ENCODE data around the gene ATP5F1C.
"Not testable (repeated sequence)": the region's sequence is repeated elsewhere in the genome, so short reads cannot be mapped to it uniquely, and the experiment has no call there.

The ATP5F1C gene

GRCh38 chr10:7794251-7795026, 6.5 kb downstream of the ATP5F1C start:
- no peak for FAIRE-seq

DNA sequence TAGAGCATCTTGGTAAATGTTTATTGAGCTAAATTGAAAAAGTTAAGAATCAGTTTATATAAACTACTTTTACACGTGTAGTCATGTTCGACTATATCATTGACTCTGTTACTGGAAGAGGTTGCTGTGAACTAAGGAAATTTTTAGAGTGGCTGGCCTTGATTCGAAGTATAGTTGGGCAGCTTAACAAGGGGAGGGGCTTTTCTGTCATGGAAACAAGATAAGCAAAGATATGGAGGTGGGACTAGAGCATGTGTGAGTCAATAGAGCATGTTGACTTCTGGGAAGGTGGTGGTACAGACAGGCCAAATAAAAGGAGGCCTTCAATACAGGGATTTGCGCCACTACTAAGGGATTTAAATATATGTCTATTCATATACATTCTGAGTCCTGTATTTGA, 7.6 kb downstream of the ATP5F1C start:
- FAIRE-seq: no peak

GRCh38 chr10:7797582-7797981, 9.6 kb downstream of the ATP5F1C start:
- no peak for FAIRE-seq

- no peak for FAIRE-seq
These were observed 14.6 kb downstream of the ATP5F1C start for GRCh38 chr10:7802606-7803005.

DNA sequence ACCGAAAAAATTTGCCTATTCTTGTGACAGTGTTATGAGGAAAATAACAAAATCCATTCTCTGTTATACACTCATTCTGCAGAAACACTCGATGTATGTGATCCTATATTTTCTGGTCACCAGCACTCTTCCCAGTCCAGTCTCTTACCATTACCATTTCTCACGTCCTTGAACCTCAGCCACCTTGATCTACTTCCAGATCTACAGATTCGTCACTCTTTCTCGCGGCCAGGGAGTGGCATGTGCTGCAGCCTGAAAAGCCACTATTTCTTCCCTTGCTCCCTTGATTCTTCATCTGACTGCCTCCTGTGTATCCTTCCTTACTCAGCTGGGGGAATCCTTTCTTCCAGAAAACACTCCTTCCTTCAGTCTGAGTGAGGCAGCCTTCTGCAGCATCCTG, 16.2 kb downstream of the ATP5F1C start:
- FAIRE-seq: no peak

DNA sequence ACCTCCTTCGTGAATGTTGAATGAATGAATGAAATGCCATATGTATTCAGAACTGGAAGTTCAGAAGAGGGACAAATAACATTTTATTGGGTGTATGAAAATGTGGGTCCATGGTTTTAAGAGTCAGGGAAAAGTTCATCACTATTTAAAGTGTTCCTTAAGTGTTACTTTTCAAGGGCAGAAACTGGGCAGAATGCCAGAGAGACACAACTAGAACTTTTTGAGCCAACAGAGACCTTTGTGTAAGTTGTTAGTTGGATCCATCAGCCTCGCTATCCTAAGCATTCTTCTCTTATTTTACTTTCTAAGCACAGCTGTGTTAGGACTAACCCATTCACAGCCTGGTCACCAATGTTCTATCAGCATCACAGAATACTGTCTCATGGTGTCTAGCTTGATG, 16.8 kb downstream of the ATP5F1C start:
- no peak for FAIRE-seq

- no peak for FAIRE-seq
These were observed 20.8 kb downstream of the ATP5F1C start for GRCh38 chr10:7808686-7809267.

GRCh38 chr10:7810443-7810842, 22.5 kb downstream of the ATP5F1C start:
- FAIRE-seq: no peak

GRCh38 chr10:7811000-7811399, 23.0 kb downstream of the ATP5F1C start:
- no peak for FAIRE-seq

DNA sequence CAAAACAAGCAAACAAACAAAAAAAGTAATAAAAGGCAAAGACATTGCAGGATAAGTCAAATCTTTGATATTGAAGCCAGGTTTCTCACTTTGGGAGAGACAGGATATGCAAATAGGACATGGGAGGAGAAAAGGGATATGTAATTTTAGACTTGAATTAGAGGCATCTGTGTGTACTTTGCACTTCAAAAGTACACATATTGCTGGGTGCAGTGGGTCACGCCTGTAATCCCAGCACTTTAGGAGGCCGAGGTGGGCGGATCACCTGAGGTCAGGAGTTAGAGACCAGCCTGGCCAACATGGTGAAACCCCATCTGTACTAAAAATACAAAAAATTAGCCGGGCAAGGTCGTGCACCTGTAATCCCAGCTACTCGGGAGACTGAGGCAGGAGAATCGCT, 23.8 kb downstream of the ATP5F1C start:
- not testable (repeated sequence) for FAIRE-seq

GRCh38 chr10:7813481-7813880, 25.5 kb downstream of the ATP5F1C start:
- FAIRE-seq: no peak

DNA sequence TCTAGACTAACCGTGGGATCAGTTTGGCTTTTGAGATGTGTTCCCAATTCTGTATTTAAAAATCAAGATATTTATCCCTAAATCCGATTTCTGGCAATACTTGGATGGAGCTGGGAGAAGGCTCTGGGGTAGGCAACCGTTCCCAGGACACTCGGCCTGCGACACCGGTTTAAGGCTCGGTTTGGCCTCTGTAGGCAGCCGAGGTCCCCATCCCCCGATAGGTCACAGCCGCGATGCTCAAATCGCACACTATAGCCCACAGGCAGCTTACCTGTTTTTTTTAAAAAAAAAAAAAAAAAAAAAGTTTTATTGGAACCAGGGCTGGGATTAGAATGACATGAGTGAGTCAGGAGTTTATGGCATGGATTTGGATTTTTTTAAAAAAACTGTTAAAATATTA, 29.6 kb downstream of the ATP5F1C start:
- no peak for FAIRE-seq

- no peak for FAIRE-seq
These were observed 30.0 kb downstream of the ATP5F1C start for GRCh38 chr10:7817984-7818294.

GRCh38 chr10:7818295-7819120, 30.5 kb downstream of the ATP5F1C start, which contains the start of gene TAF3:
Gene TAF3, plus strand, starts transcription at chr10:7818505. Its CDS starts 205 bp downstream, at chr10:7818710.
- no peak for FAIRE-seq

GRCh38 chr10:7819121-7819460, 31.1 kb downstream of the ATP5F1C start:
- FAIRE-seq: no peak

DNA sequence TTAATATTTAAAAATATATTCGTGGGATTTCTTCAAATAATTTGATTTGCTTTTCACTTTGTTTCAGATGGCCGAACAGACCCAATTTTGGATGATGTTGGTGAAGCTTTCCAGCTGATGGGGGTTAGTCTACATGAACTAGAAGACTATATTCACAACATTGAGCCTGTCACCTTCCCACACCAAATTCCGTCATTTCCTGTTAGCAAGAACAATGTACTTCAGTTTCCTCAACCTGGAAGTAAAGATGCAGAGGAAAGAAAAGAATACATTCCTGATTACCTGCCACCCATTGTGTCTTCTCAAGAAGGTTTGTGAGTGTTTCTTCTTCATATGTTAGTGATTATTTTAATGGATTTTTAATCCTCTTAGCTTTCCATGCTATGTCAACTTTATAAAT, 36.3 kb downstream of the ATP5F1C start:
- no peak for FAIRE-seq

DNA sequence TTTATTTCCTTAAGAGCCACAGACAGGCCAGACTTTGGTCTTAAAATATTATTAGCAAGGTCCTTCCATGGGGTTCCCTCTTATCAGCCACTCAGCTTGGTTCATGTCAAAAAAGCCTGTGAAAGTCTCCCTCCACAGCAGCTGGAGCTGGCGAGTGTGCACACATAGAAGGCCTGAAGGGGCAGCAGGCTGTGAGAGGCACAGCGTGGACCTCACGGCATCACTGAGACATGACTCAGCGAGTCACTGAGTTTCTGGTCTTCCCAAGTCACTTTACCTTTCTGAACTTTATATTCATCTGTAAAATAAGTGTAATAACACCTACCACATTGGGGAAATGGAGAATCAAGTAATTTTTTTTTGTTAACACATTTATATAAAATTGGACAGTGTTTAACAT, 39.0 kb downstream of the ATP5F1C start:
- no peak for FAIRE-seq

DNA sequence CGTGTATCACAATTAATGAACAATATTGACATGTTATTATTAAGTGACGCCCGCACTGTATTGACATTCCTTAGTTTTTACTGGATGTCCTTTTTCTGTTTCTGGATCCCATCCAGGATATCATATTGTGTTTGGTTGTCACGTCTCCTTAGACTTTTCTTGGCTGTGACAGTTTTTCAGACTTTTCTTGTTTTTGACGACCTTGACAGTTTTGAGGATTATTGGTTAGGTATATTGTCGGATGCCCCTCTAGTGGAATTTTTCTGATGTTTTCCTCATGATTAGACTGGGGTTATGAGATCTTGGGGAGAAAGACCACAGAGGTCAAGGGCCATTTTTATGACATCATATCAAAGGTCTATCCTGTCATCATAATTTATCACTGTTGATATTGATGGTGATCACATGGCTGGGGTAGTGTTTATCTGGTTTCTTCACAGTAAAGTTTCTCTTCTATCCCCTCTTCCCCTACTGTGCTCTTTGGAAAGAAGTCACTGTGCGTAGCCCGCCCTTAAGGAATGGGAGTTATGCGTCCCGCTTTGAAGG, 41.4 kb downstream of the ATP5F1C start:
- FAIRE-seq: no peak

DNA sequence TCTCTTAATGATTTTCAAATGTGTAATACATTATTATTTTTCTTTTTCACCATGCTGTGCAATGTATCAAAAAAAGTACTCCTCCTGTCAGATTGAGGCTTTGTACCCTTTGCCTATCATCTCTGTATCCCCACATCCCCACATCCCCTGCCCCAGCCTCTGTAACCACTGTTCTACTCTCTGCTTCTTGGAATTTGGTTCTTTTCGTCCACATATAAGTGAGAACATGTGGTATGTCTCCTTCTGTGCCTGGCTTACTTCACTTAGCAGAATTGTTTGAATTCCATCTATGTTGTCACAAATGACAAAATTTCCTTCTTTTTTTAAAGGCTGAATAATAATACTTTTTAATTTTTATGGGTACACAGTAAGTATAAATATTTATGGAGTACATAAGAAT, 44.1 kb downstream of the ATP5F1C start:
- no peak for FAIRE-seq

- no peak for FAIRE-seq
These were observed 45.2 kb downstream of the ATP5F1C start for GRCh38 chr10:7833210-7833609.

GRCh38 chr10:7834262-7834661, 46.3 kb downstream of the ATP5F1C start:
- no peak for FAIRE-seq

- no peak for FAIRE-seq
These were observed 48.6 kb downstream of the ATP5F1C start for GRCh38 chr10:7836571-7836970.

DNA sequence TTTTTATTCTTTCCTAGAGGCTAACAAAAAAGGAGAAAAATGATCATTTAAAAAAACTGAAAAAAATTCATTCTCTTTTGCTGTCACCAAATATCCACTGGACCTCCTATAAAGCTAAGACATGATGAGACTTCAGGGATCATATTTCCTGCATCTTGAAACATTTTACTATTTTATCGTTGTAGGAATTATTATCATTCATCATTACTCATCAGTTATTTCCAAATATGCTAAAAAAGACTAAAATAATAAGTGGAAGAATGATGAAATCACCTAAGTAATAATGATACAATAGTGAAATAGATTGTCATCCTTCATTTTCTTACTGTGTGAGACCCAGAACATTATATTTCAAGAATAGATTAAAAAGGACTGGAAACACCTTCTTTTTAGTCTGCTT, 58.6 kb downstream of the ATP5F1C start:
- FAIRE-seq: no peak

All from colon (tissue), 2 donors.